ENCODE measurements around the gene CYFIP1.

Gene CYFIP1

GRCh38 chr15:22915866-22916515 is 64.2 kb downstream of the CYFIP1 start:
- no peak for DNase-seq

DNA sequence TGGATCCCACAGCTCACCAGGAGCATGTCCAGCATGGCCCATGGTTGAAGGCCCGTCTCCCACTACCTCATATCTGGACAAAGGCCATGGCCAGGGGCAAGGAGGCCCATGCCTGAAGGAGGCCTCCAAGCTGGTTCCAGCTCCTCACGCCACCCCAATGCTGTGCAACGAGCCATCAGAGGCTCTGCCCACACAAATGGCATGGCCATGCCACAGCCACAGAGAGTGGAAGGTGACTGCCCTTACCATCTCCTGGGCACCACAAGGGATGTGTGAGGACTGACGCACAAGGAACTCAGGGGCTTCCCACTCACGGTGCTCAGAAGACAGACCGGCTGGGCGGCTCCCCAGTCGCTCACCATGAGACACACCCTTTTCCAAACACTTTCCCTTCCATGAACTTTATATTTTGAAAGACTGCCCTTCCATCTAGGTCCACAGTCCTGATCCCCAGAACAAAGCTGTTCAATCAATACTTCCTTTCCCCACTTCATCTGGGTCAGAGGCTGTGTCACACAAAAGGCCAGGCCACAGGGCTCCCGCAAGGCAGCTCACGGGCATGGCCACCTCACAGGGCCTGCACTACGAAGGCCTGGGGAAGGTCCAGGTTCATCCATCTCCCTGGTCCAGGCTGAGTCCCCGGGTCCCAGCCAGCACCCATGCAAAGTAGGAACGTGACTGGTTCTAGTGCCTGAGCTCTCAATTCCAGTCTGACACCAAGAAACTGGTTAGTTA is 66.4 kb downstream of the CYFIP1 start:
- no peak for DNase-seq

- DNase-seq: no peak
Measured at GRCh38 chr15:22912256-22912655, 67.9 kb downstream of the CYFIP1 start.

GRCh38 chr15:22911306-22911705 is 68.9 kb downstream of the CYFIP1 start:
- no peak for DNase-seq

GRCh38 chr15:22908830-22909229 is 71.3 kb downstream of the CYFIP1 start:
- DNase-seq: no peak

DNA sequence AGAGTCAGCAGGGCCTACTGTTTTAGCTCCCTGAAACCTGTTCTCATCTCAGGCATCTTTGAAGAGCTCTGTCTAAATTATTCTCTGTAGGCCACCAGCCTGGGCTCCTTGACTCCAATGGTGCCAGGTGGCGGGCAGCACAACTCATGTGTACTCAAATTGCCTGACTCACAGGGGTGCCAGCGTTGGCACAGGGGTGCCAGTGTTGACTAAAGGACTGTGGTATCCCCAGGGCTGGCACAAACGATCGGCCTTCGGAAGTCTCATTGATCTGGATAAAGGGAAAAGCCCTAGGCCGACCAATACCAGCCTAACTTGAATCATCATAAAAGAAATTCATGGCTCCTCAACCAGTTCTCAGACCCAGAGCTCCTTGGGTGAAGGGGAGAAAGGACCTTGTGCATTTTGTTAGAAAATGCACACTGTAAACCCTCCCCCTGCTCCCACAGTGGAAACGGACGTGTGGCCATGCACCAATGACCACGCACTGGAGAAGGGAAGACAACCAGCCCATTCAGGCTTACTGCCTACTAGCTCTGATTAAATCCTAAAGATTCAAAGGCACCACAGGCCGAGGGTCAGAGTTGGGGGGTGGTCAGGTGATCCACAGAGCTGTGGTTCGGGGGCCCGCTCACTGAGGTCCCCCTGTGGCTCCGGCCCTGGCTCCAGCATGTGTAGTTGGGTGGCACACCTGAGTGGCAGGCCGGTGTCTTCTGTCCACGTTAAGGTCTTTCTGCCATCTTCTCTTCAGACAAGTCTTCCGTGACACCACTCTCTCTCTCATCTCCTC is 72.8 kb downstream of the CYFIP1 start:
- DNase-seq: no peak

- peak; percentile 5 for DNase-seq
Measured at GRCh38 chr15:22904736-22905135, 75.4 kb downstream of the CYFIP1 start.

GRCh38 chr15:22903961-22904534 is 76.1 kb downstream of the CYFIP1 start:
- no peak for DNase-seq

- DNase-seq: no peak
Measured at GRCh38 chr15:22903427-22903826, 76.7 kb downstream of the CYFIP1 start.

GRCh38 chr15:22902981-22903380 is 77.2 kb downstream of the CYFIP1 start:
- DNase-seq: no peak

DNA sequence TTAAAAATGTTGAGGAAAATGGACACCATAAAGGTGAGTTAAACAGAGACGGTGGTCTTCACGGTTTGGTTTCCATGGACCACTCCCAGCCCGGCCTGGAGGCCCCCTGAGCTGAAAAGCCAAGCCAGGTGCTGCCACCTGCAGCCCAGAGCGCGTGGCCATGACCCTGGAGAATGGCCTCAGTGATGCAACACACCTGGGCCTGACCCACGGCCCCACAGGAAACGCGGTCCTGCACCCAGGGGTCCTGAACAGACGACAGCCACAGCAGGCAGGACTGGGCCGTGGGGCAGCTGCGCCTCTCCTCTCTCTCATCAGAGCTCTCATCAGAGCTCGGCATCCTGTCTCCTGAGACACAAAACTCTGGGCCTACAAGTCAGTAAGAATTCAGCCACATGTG is 77.6 kb downstream of the CYFIP1 start:
- no peak for DNase-seq

DNA sequence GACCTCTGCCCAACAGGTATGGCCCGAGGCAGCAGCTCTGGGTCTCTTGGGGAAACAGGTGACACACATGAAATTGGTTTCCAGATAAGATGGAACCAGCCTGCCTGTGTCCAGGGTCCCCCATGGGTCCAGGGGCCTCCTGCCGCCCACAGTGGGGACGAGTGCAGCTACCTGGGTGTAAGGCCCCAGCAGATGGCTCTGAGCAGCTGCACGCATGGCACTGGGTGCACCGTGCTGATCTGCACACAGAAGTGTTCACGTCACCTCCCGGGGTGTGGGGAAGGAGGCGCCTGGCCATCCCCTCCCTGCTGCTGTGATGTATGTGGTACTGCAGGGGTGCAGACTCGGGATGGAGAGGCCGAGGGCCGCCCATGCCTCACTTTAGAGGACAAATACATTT is 78.1 kb downstream of the CYFIP1 start:
- no peak for DNase-seq

GRCh38 chr15:22895465-22896190 is 84.5 kb downstream of the CYFIP1 start:
- no peak for DNase-seq

DNA sequence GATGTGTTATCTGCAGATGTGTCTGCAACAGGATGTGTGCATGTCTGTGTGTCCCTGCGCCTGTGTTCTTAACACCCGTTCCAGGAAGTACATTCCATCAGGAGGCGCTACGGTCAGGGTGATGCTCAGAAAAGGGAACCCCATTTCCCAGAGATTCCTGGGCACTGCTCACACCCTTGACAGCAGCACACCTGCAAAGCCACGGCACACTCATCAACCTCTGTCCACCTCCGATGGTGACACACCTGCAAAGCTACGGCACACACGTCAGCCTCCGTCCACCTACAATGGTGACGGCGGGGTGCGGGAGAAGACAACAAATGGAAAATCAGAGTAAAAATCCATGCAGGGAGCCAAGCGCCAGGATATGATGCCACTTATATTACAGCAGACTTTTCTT is 86.3 kb downstream of the CYFIP1 start:
- no peak for DNase-seq

- DNase-seq: no peak
Measured at GRCh38 chr15:22893081-22893480, 87.1 kb downstream of the CYFIP1 start.

GRCh38 chr15:22892333-22892732 is 87.8 kb downstream of the CYFIP1 start:
- no peak for DNase-seq

DNA sequence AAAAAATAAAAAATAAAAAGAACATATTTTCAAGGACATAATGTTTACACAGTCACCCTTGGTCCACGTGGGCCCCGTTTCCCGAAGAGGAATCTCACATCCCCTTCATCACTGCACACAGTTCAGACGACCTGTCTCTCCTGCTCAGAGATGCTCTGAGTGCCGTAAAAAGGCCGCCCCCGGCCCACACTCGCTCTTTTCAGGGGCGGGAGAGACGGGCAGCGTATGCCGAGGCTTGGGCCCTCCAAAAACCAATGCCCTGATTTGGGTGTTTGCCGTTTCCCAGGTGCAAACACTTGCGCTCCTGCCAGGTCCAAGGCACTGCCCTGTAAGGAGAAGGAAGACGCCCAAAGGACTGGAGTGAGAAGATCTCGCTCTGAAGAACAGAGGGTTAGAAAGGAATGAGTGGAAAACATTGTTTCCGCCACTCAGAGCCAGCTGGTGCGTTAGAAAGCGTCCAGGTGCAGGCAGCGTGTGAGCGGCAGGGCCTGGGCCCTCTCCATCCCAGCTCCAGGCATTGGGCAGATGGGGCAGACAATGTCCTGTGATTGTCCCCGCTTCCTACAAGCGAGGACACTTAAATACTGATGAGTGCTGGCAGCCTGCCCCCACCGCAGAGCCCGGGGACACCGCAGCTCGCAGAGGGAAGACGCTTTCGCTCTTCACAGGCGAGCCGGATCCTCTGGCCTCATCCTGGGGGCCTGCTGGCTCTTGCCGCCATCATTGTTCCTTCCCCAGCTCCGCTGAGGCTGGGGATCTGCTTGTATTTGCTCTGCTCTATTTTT is 88.5 kb downstream of the CYFIP1 start:
- no peak for DNase-seq

DNA sequence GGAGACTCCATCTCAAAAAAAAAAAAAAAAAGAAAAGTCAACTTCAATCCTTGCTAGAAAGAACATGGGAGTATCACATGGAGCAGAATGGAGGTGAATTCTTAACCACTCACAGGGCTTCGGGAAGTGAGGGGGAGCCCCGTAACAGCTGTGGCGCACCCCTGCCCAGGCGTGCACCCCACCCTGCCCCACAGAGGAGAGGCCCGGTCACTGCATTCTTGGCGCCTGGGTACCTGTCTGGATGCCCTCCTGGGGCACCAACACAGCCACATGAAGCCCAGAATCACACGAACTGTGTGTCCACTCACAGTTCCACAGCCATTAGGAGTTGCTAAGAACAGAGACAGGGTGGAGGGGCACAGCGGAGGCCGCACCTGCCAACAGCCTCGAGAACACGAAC is 89.9 kb downstream of the CYFIP1 start:
- DNase-seq: no peak

DNA sequence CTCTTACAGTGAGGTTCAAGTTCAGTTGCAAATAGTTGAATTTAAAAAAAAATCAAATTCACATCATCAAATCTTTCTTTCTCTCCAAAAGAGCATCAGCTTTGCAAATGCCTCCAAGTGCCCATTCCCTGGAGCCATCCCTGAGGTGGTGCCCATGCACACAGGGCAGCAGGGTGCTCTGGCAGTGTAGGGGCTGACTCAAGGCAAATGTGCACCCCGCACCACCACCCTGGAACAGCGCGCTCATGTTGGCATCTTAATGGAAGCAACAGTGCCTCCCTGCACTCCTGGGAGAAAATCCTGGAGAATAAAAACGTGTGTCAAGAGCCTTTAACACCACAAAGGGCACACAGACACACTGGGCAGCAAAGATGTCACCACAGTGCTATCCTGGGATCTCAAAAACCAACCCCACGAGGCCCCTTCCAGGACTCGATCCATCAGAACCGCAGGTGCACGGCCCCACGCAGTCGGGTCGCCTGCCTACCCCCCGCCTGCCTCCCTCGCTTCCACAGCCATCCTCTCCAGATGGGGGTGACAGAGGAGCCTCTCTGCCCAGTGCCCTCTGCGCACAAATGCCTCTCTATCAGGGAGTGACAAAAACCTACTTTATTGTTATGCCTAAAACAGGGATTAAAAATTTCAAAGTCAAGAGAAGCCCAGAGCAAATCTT is 90.9 kb downstream of the CYFIP1 start:
- DNase-seq: no peak

DNA sequence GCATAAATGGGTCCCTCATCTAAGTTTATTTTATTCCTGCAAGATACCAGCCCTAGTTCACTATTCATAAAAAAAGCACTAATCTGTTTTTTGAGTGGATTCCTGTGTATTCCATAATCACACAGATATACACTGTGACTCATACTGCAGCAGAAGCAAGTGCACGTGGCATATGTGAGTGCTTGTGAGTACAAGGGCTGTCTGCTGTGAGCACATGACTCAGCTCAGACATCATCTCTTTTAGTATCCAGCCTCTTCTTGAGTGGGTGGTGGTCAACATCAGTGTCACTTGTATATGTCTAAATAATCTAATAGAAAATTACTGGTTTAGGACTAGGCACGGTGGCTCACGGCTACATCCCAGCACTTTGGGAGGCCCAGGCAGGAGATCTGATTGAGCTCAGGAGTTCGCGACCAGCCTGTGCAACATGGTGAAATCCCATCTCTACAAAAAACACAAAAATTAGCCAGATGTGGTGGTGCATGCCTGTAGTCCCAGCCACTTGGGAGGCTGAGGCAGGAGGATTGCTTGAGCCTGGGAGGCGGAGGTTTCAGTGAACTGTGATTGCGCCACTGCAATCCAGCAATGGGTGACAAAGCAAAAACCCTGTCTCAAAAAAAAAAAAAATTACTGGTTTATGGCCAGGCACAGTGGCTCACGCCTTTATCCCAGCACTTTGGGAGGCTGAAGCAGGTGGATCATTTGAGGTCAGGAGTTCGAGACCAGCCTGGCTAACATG is 91.9 kb downstream of the CYFIP1 start:
- DNase-seq: no peak
